Measurements from ENCODE around the gene HOXD3. TPM values are rescaled to one million over a fixed set of nuclear protein-coding genes. Genes with fewer than 3 reads are reported as not detected.
A peak's percentile ranks its signal among the peaks of the same experiment; 100 is the strongest.

HOXD3 gene
- total RNA-seq, 2 experiments from 2014 or later, result not detected

- DNase-seq (no peak), ATAC-seq (ENCODE audit: poor library complexity) (no peak)
- peaks cover 14 to 45% of the 10 kb centered on the region in 2 experiments for H3K9me3 ChIP-seq (ENCODE audit: control insufficient read depth in 1 of 2, insufficient read depth in 1 of 2, low read length in 2 of 2)
- ChIA-PET POLR2A (no interaction called here), CTCF (interaction anchor here (1.4 kb wide), 1 partner anchor 11 kb away, joined by 5 read pairs; no protein-coding TSS in a partner anchor)
- peaks cover 95% of the 10 kb centered on the region for H3K27me3 Mint-ChIP-seq
- no peak overlapping the region for H3K4me3 Mint-ChIP-seq
- intact Hi-C loops (cut with DNase I, micrococcal nuclease), result loop anchor here in 1 of 2 experiments (10.0 kb wide), 1 partner anchor 1277 kb away; no protein-coding TSS in a partner anchor
- H3K36me3 Mint-ChIP-seq (ENCODE audit: low read depth), result peaks cover 3% of the 10 kb centered on the region
- no peaks in the 10 kb centered on the region for H3K36me3 ChIP-seq (ENCODE audit: insufficient read depth, low read length)
- H3K27ac Mint-ChIP-seq, result no peak overlapping the region
- peaks cover 4% of the 10 kb centered on the region for H3K9me3 Mint-ChIP-seq
- no peak overlapping the region for H3K4me3 ChIP-seq (ENCODE audit: low read length)
- H3K27me3 ChIP-seq (ENCODE audit: control insufficient read depth in 1 of 2, insufficient read depth in 2 of 2, low read length in 2 of 2), result peaks cover 92 to 98% of the 10 kb centered on the region in 2 experiments
- peaks cover 41% of the 10 kb centered on the region for H3K4me1 Mint-ChIP-seq (ENCODE audit: low read depth)
- H3K27ac ChIP-seq (ENCODE audit: low read depth in 1 of 2, low read length in 2 of 2), result no peak overlapping the region
- peaks cover 36% of the 10 kb centered on the region for H3K4me1 ChIP-seq (ENCODE audit: insufficient read depth, low read length)
- no peak for TF ChIP-seq CTCF (IDR thresholded peaks at IDR 0.05)
Measured at GRCh38 chr2:176137906-176138305, 19.2 kb upstream of the HOXD3 start.

- H3K27me3 ChIP-seq (ENCODE audit: control insufficient read depth in 1 of 2, insufficient read depth in 2 of 2, low read length in 2 of 2), result peaks cover 92 to 98% of the 10 kb centered on the region in 2 experiments
- peaks cover 4% of the 10 kb centered on the region for H3K9me3 Mint-ChIP-seq
- ATAC-seq (ENCODE audit: poor library complexity), result no peak
- H3K9me3 ChIP-seq (ENCODE audit: control insufficient read depth in 1 of 2, insufficient read depth in 1 of 2, low read length in 2 of 2), result peaks cover 14 to 45% of the 10 kb centered on the region in 2 experiments
- ChIA-PET CTCF (interaction anchor here (1.1 to 1.4 kb wide), 2 partner anchors 12 to 317 kb away, joined by 3 to 5 read pairs; no protein-coding TSS in a partner anchor), POLR2A (interaction anchor here (1.0 to 1.2 kb wide), 2 partner anchors 11 to 316 kb away, joined by 3 read pairs; no protein-coding TSS in a partner anchor)
- intact Hi-C loops (cut with DNase I, micrococcal nuclease), result loop anchor here in 1 of 2 experiments (10.0 kb wide), 1 partner anchor 1276 kb away; no protein-coding TSS in a partner anchor
- H3K27ac ChIP-seq (ENCODE audit: low read depth in 1 of 2, low read length in 2 of 2), result no peak overlapping the region
- peaks cover 36% of the 10 kb centered on the region for H3K4me1 ChIP-seq (ENCODE audit: insufficient read depth, low read length)
- H3K4me3 ChIP-seq (ENCODE audit: low read length), result no peak overlapping the region
- peaks cover 95% of the 10 kb centered on the region for H3K27me3 Mint-ChIP-seq
- DNase-seq, result no peak
- H3K36me3 Mint-ChIP-seq (ENCODE audit: low read depth), result peaks cover 3% of the 10 kb centered on the region
- H3K27ac Mint-ChIP-seq, result no peak overlapping the region
- H3K4me1 Mint-ChIP-seq (ENCODE audit: low read depth), result peaks cover 41% of the 10 kb centered on the region
- TF ChIP-seq CTCF (IDR thresholded peaks at IDR 0.05), result no peak
- peak overlapping the region; percentile 60 for H3K4me3 Mint-ChIP-seq
- H3K36me3 ChIP-seq (ENCODE audit: insufficient read depth, low read length), result no peaks in the 10 kb centered on the region
Measured at GRCh38 chr2:176138526-176138922, 18.6 kb upstream of the HOXD3 start.

GRCh38 chr2:176138923-176139660 is 18.0 kb upstream of the HOXD3 start:
- peaks cover 3% of the 10 kb centered on the region for H3K36me3 Mint-ChIP-seq (ENCODE audit: low read depth)
- H3K9me3 ChIP-seq (ENCODE audit: control insufficient read depth in 1 of 2, insufficient read depth in 1 of 2, low read length in 2 of 2), result peaks cover 14 to 45% of the 10 kb centered on the region in 2 experiments
- DNase-seq, result no peak
- peak overlapping the region; percentile 40 for H3K4me3 Mint-ChIP-seq
- intact Hi-C loops (cut with DNase I, micrococcal nuclease), result loop anchor here in 1 of 2 experiments (10.0 kb wide), 1 partner anchor 1276 kb away; no protein-coding TSS in a partner anchor
- no peak overlapping the region for H3K27ac ChIP-seq (ENCODE audit: low read depth in 1 of 2, low read length in 2 of 2)
- no peak for ATAC-seq (ENCODE audit: poor library complexity)
- TF ChIP-seq CTCF (IDR thresholded peaks at IDR 0.05), result no peak
- ChIA-PET POLR2A (interaction anchor here (1.0 to 1.2 kb wide), 2 partner anchors 12 to 316 kb away, joined by 3 read pairs; no protein-coding TSS in a partner anchor), CTCF (interaction anchor here (0.7 to 1.1 kb wide), 2 partner anchors 12 to 316 kb away, joined by 3 read pairs; no protein-coding TSS in a partner anchor)
- peaks cover 4% of the 10 kb centered on the region for H3K9me3 Mint-ChIP-seq
- no peak overlapping the region for H3K4me3 ChIP-seq (ENCODE audit: low read length)
- H3K27me3 ChIP-seq (ENCODE audit: control insufficient read depth in 1 of 2, insufficient read depth in 2 of 2, low read length in 2 of 2), result peaks cover 91 to 98% of the 10 kb centered on the region in 2 experiments
- H3K4me1 ChIP-seq (ENCODE audit: insufficient read depth, low read length), result peaks cover 36% of the 10 kb centered on the region
- no peak overlapping the region for H3K27ac Mint-ChIP-seq
- H3K27me3 Mint-ChIP-seq, result peaks cover 95% of the 10 kb centered on the region
- no peaks in the 10 kb centered on the region for H3K36me3 ChIP-seq (ENCODE audit: insufficient read depth, low read length)
- peaks cover 41% of the 10 kb centered on the region for H3K4me1 Mint-ChIP-seq (ENCODE audit: low read depth)

All from CD4-positive, alpha-beta T cell (primary cell).